ENCODE measurements around the gene POU6F2.

POU6F2 gene

GRCh38 chr7:38936641-38937040 lies 41.1 kb upstream of the POU6F2 start:
- Histone ChIP-seq H3K79me2 (ENCODE audit: insufficient read depth, low read length) (no peaks in the 10 kb centered on the region), H4K20me1 (ENCODE audit: insufficient read depth, low read length, poor library complexity, severe bottlenecking) (no peaks in the 10 kb centered on the region), H3K9me2 (replicated peaks; ENCODE audit: low read depth, low read length) (no peaks in the 10 kb centered on the region), H3K4me3 (ENCODE audit: low read length, poor library complexity, severe bottlenecking) (no peak overlapping the region), H3K4me1 (ENCODE audit: insufficient read depth, low read length, poor library complexity, severe bottlenecking) (no peaks in the 10 kb centered on the region), H3K27me3 (ENCODE audit: insufficient read depth, low read length, poor library complexity, severe bottlenecking) (no peaks in the 10 kb centered on the region), H3K9ac (ENCODE audit: low read depth, low read length, poor library complexity, severe bottlenecking) (no peak overlapping the region), H3F3A (ENCODE audit: low read depth) (no peaks in the 10 kb centered on the region), H3K9me3 (ENCODE audit: insufficient read depth, low read depth, low read length) (no peaks in the 10 kb centered on the region), H3K36me3 (ENCODE audit: insufficient read depth, low read length) (no peaks in the 10 kb centered on the region), H3K4me2 (ENCODE audit: low read depth, low read length, poor library complexity, severe bottlenecking) (no peak overlapping the region), H2AFZ (ENCODE audit: low read length) (no peak overlapping the region)
- TF ChIP-seq CTCF (conservative IDR thresholded peaks at IDR 0.05; ENCODE audit: low read length), result no peak
- no peak for TF ChIP-seq EZH2phosphoT487 (IDR thresholded peaks at IDR 0.05; ENCODE audit: borderline replicate concordance)

- Histone ChIP-seq H3K4me2 (ENCODE audit: low read depth, low read length, poor library complexity, severe bottlenecking) (no peak overlapping the region), H3K9ac (ENCODE audit: low read depth, low read length, poor library complexity, severe bottlenecking) (no peak overlapping the region), H4K20me1 (ENCODE audit: insufficient read depth, low read length, poor library complexity, severe bottlenecking) (no peaks in the 10 kb centered on the region), H2AFZ (ENCODE audit: low read length) (no peak overlapping the region), H3K9me2 (replicated peaks; ENCODE audit: low read depth, low read length) (no peaks in the 10 kb centered on the region), H3K27me3 (ENCODE audit: insufficient read depth, low read length, poor library complexity, severe bottlenecking) (no peaks in the 10 kb centered on the region), H3F3A (ENCODE audit: low read depth) (no peaks in the 10 kb centered on the region), H3K9me3 (ENCODE audit: insufficient read depth, low read depth, low read length) (no peaks in the 10 kb centered on the region), H3K4me1 (ENCODE audit: insufficient read depth, low read length, poor library complexity, severe bottlenecking) (no peaks in the 10 kb centered on the region), H3K79me2 (ENCODE audit: insufficient read depth, low read length) (no peaks in the 10 kb centered on the region), H3K36me3 (ENCODE audit: insufficient read depth, low read length) (no peaks in the 10 kb centered on the region), H3K4me3 (ENCODE audit: low read length, poor library complexity, severe bottlenecking) (no peak overlapping the region)
- TF ChIP-seq CTCF (conservative IDR thresholded peaks at IDR 0.05; ENCODE audit: low read length) (no peak), EZH2phosphoT487 (IDR thresholded peaks at IDR 0.05; ENCODE audit: borderline replicate concordance) (no peak)
These were observed 39.7 kb upstream of the POU6F2 start for GRCh38 chr7:38938001-38938485.

- Histone ChIP-seq H3K9ac (ENCODE audit: low read depth, low read length, poor library complexity, severe bottlenecking) (no peak overlapping the region), H3K36me3 (ENCODE audit: insufficient read depth, low read length) (no peaks in the 10 kb centered on the region), H3K79me2 (ENCODE audit: insufficient read depth, low read length) (no peaks in the 10 kb centered on the region), H2AFZ (ENCODE audit: low read length) (no peak overlapping the region), H3K9me2 (replicated peaks; ENCODE audit: low read depth, low read length) (no peaks in the 10 kb centered on the region), H3K27me3 (ENCODE audit: insufficient read depth, low read length, poor library complexity, severe bottlenecking) (no peaks in the 10 kb centered on the region), H3K9me3 (ENCODE audit: insufficient read depth, low read depth, low read length) (no peaks in the 10 kb centered on the region), H3K4me3 (ENCODE audit: low read length, poor library complexity, severe bottlenecking) (no peak overlapping the region), H3K4me1 (ENCODE audit: insufficient read depth, low read length, poor library complexity, severe bottlenecking) (no peaks in the 10 kb centered on the region), H3K4me2 (ENCODE audit: low read depth, low read length, poor library complexity, severe bottlenecking) (no peak overlapping the region), H4K20me1 (ENCODE audit: insufficient read depth, low read length, poor library complexity, severe bottlenecking) (no peaks in the 10 kb centered on the region), H3F3A (ENCODE audit: low read depth) (no peaks in the 10 kb centered on the region)
- no peak for TF ChIP-seq EZH2phosphoT487 (IDR thresholded peaks at IDR 0.05; ENCODE audit: borderline replicate concordance)
- no peak for TF ChIP-seq CTCF (conservative IDR thresholded peaks at IDR 0.05; ENCODE audit: low read length)
These were observed 39.1 kb upstream of the POU6F2 start for GRCh38 chr7:38938589-38938988.

All from Loucy (cell line).